Endothelial cell of hepatic sinusoid (primary cell): ENCODE measurements around the gene SNX1.

Experiments used
- in situ Hi-C: cut with HindIII; loops from 2 replicates; pipeline ENCODE4 v1.10.0; 2017; ENCODE audit warnings: low sequenced_read_pairs

The SNX1 gene

DNA sequence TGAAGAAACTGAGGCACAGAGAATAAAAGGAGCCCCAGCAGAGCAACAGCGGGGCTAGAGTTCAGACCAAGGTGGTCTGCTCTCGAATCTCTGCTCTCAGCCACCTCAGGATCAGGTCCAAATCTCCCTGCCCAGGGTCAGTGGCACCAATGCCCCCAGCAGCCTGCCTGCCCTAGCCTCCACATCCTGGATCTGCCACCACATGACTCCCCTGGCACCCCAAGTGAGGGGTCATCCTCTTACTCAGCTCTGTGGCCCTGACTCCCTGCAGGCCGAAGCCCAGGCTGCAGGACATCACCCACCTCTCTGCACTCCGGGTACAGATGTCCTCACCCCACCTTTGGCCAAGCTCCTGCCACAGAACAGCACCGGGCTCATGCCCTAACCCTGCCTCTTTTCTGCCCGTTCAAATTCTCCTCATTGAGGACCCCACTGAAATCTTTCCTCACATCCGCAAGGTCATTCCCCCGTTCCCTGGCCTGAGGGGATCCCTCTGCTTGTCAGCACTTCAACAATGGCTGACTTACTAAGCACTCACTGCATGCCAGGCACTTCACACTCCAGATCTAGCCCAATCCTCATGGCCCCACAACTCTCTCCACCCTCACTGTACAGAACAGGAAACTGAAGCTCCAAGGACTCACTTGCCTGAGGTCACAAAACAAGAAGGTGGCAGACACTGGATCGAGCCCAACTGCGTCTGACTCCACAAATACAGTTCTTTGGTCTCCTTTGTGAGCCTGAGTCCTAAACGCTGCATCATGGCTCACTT is 62.8 kb downstream of the SNX1 start:
- in situ Hi-C loops = no loop called here

DNA sequence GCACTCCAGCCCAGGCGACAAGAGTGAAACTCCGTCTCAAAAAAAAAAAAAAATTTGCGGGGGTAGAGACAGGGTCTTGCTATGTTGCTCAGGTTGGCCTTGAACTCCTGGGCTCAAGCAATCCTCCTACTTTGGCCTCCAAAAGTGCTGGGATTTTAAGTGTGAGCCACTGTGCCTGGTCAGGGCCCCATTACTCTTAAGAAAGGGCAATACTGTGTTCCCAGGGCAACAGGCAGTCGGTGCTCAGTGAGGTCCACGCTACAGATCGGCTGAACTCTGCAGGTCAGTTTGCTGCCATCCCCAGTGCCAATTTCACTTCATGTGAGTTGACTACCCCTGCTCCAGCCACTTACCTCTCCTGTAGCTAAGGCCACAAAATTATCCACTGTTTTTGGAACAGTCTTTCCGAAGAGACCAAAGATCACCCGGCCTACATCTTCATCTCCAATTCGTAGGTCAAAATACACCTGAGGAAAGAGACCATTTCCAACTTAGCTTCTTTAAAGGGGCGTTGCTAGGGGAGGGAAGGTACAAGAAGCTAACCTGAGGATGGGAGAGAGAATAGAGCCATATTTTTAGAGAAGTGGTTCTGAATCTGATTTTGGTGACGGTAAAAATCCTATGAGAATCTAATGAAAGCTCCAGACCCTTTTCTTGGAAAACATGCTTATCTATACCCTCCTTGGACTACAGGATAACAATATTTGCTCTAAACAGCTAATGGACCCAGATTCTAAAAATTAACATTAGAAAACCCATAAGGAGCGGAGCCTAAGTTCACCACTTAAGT is 66.1 kb downstream of the SNX1 start:
- in situ Hi-C loops = no loop called here

DNA sequence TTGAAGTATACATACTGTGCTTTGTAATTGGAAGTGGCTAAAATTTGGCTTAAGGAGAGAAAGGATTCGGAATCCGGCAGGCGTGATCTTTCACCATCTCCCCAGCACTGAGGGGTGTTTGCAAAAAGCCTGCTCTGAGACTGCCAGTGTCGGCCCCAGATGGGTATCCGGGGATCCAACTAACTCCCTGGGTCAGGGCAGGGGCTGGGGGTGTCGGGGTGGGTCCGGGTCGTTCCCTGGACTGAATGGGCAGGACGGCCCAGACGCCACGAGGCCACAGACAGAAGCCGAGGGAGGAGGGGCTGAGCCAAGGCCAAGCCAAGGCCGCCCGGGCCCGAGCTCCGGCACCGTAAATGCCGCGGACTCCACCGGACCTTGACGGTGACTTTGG is 66.7 kb downstream of the SNX1 start:
- in situ Hi-C loops = no loop called here

DNA sequence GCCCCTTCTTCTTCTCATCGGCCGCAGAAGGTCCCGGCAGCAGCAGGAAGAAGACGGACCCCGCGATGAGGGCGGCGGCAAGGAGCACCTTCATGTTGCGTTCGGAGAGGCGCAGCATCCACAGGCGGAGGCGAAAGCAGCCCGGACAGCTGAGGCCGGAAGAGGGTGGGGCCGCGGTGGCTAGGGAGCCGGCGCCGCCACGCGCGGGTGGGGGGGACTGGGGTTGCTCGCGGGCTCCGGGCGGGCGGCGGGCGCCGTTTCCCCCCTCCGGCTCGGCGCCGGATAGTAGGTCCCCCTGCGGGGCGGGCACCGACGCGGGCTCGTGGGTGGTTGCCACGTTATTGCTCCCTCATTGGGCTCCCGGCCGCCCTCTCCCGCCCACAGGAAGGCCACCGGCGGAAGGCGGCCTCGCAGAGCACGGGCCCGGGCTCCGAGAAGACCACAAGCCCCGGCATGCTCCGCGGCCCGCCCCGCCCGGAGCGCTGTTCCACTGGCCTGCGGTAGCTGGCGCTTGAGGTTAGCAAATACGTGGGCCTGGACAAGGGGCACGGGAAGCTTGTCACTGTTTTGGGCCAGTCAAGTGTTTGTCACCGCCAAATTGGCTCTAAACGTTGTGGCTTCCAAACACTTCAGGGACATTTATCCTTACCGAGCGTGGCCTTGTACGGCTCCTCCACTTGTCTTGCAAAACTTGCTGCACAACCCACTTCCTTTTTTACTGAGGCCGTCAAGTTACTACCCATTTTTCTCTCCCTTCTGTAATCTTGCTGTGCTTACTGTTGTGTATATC is 67.3 kb downstream of the SNX1 start, which contains the start of gene PPIB:
TSS of gene PPIB (minus strand) at position 154 of the 790 bp plus-strand sequence. CDS start at position 118, 36 bp downstream.
- in situ Hi-C loops = no loop called here

DNA sequence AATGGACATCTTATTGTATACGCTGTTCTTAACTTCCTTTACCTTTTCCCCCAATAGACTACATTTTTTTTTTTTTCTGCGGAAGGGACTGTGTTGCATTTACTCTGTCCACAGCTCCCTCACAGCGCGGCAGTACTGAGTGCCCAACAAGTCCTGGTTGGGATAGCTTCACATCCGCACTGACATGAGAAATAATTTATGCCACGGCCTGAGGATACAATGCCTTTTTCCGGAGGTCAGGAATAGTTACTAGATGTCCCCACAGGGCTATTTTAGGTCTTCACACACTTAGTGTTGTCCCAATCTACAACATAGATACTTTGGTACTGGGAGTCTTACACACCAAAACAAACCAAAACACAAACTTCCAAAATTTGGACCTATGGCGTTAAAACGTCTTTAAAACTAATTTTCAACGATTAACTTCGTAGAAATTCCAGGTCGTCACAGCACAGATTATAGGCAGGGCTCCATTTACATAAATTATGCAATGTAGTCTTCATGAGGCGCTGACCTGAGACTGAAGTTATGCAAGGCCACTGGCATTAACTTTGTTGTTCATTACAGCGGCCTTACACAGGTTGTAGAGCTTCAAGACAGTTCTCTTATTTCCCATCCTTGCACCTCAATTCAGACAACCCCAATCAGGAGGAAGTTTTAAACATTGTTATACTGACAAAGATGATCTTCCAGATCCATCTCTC is 68.0 kb downstream of the SNX1 start:
- in situ Hi-C loops = no loop called here

DNA sequence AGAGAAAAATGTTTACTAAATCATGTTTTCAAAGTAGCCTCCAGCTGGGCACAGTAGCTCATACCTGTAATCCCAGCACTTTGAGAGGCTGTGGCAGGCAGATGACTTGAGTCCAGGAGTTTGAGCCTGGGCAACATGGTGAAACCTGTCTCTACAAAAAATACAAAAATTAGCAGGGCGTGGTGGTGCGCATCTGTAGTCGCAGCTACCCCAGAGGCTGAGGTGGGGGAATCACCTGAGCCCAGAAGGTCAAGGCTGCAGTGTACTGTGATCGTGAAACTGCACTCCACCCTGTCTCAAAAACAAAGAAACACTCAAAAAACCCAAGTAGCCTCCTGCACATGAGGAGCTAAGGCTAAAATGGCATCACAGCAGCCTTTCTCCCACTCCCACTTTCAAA is 68.7 kb downstream of the SNX1 start:
- in situ Hi-C loops = no loop called here

DNA sequence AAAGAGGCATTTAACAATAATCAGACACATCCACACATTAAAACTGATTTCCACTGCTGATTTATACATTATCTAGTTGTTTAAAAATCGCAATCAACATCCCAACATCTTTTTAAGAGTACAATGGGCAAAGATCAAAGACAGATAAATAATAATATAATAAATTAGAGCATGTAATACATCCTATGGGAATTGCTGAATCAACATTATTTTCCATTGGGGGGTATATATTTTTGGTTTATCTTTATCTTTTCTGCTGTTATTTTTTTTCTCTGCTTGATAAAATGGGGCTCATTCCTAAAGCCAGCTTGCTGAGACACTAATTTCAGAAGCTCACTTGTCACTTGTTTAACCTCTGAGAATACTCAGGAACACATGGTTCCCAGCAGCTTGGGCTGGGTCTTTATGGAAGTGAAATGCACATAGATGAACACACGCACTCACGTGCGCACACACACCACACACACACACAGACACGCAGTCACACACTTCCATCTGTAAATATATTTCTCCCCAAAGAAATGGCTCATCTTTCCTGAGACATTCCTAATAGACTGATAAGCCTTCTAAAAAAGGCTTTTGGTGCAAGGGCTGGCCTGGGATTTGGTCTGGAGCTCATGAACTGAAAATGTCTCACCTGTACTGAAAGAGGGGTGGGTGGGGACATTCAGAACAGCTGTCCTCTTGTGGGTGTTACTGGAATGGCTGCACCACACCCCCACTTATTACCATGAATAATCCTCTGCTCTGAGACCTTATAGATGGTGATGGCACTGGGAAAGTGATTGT is 70.5 kb downstream of the SNX1 start:
- in situ Hi-C loops = no loop called here

DNA sequence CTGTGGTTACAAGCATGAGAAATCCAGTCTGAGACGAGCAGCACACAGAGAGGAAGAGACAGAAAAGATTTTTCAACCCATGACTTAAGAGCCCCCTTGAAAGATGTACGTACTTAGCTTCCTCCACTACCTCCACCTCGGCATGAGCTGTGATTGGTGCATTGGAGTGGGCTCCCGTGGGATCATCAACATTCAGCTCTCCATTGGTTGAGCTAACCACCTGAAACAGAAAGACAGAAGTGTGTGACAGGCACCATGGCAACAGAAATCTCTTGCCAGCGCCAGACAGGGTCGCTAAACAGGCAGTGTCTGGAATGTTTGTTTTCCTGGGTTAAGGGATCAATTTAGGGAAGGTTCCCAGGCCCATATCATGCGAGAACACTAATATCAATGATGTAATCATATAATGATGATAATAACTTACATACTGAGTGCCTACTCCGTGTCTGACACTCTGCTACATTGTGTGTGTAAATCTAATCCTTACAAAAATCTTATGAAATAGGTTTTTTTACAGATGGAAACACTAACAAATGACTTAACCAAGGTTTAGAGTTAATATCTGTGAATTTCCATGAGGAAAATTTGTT is 84.5 kb downstream of the SNX1 start:
- in situ Hi-C loops = loop anchor here (5.0 kb wide), 1 partner anchor 48 kb away; no protein-coding TSS in a partner anchor

DNA sequence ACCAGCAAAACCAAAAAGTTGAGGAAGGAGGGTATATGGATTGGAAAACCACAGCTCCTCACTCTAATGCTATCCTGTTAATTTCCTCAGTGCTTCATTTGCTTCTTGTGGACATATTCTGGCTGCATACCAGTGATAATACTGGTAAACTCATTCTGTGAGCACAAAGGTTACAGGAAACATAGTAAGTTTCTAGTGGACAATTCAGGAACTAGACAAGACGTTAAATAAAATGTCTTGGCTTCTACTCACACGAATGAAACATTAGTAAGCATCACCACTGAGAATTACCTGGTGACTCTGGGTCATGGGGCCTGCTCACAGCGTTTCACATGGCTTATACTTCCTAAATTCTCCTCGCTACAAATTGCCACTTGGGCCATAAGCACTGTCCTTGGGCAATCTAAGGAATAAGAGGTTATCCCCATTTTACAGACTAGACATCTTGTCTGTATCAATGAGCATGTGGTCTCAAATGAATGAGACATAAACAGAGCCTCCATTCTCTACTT is 87.1 kb downstream of the SNX1 start:
- in situ Hi-C loops = loop anchor here (5.0 kb wide), 1 partner anchor 51 kb away; no protein-coding TSS in a partner anchor

DNA sequence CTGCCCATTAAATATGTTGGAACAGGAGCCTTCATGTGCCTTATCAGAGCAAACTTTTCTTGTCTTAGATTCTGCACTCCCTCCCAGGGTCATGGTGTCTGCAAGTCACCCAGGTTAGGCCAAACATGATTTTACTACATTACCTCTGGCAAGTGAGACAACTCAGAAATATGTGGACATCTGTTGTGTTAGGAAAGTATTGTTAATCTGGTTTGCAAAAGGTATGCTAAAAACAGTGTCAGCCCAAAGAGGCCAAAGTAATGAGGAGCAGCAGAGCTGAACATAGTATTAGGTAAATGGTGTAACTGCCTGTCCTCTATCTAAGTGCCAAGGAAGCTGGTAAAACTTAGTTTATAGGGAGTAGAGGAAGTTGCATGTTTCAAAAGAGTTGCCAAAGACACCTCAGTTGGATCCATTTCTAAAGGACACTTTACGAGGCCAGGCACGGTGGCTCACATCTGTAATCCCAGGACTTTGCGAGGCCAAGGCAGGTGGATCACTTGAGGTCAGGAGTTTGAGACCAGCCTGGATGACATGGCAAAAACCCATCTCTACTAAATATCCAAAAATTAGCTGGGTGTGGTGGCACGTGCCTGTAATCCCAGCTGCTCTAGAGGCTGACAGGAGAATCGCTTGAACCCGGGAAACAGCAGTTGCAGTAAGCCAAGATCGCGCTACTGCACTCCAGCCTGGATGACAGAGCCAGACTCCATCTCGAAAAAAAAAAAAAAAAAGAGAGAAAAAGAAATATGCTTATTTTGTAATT is 89.5 kb downstream of the SNX1 start:
- in situ Hi-C loops = no loop called here

DNA sequence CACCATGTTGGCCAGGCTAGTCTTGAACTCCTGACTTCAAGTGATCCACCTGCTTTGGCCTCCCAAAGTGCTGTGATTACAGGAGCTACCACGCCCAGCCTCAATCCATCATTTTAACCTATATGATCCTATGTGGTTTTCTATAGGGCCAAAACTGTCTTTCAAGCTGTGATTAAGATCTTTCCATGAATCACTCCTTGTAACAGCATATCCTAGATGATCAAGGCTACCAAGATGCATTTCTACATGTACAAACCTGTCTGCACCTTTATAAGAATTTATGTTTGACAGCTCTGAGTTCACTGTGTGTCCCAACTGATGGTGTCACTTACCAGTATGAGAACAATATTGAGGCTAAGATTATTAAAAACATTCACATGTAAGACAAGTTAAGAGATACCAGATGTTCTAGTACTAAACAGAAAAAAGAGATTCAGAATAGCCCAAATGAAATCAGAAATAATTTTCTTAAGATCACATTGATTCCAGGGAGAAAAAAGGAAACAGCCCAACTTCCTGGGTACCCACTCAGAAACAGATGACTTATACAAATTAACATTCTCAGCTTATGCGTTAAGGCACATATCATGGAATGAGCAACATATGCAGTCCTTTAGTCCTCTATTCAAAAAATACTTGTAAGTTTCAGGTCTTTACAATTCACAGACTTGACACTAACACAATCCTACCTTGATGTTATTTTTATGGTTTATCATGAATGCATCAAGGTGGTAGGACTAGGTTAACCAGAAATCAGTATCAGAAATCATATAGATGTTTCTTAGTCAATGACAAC is 91.8 kb downstream of the SNX1 start:
- in situ Hi-C loops = no loop called here
